Measurements from ENCODE around the gene PTPRR.

DNA sequence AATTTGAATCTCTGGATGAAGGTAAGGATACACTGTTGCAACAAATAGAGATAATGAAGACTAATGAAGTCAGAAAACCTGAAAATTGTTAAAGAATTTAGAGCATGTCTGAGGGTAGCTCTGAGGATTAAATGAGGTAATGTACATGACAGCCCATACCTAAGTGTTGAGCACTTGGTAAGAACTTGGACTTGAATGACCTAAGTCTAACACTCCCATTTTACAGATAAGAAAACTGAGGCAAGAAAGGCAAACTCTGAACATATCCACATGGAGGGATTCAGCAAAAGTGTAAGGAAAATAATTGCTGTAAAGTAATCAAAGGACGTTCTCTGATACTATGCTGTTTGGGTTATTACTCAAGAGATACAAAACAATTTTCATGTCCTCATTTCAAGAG is 312.4 kb downstream of the PTPRR start:
- no peak for TF ChIP-seq ZNF263 (CRISPR knock-in tag; IDR thresholded peaks at IDR 0.05)
- no peak for TF ChIP-seq JUN (CRISPR knock-in tag; IDR thresholded peaks at IDR 0.05)
- no peak for TF ChIP-seq U2AF2 (IDR thresholded peaks at IDR 0.05; ENCODE audit: low read depth, low read length)
- TF ChIP-seq ZNF558 (CRISPR knock-in tag; IDR thresholded peaks at IDR 0.05; ENCODE audit: borderline replicate concordance) = no peak
- no peak for TF ChIP-seq ELF4 (CRISPR knock-in tag; IDR thresholded peaks at IDR 0.05; ENCODE audit: borderline replicate concordance)
- TF ChIP-seq ZBTB7B (CRISPR knock-in tag; IDR thresholded peaks at IDR 0.05) = no peak
- TF ChIP-seq, protein P1, sequence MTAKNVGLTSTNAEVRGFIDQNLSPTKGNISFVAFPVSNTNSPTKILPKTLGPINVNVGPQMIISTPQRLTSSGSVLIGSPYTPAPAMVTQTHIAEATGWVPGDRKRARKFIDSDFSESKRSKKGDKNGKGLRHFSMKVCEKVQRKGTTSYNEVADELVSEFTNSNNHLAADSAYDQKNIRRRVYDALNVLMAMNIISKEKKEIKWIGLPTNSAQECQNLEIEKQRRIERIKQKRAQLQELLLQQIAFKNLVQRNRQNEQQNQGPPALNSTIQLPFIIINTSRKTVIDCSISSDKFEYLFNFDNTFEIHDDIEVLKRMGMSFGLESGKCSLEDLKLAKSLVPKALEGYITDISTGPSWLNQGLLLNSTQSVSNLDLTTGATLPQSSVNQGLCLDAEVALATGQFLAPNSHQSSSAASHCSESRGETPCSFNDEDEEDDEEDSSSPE (CRISPR knock-in tag; IDR thresholded peaks at IDR 0.05) = no peak
- no peak for TF ChIP-seq TEAD2 (CRISPR knock-in tag; IDR thresholded peaks at IDR 0.05)

Measured in HepG2 (cell line).